Calu3 (cell line): ENCODE results near the gene SEMA3E. TPM values are rescaled to one million over a fixed set of nuclear protein-coding genes. Genes with fewer than 3 reads are reported as not detected.

Experiments
- BruUV-seq: library from RNA; stranded (reverse); fragments of 400-500 nt; replicated peaks from 2 replicates; lab custom pipeline; 2021; lab: Mats Ljungman, UMichigan
- CTCF ChIA-PET: fragments of 300-600 bp; sonication (Branson Sonifier 250); formaldehyde crosslinking; loops from one replicate; lab custom pipeline; 2022; ENCODE audit warnings: antibody characterized with exemption; lab: Charles Lee
- DNase-seq: peaks from one replicate; pipeline ENCODE4 v3.0.0; 2022
- H3K27ac Mint-ChIP-seq: one replicate; pipeline ENCODE4 v1.8.0; 2022; ENCODE audit warnings: mixed read lengths; ENCODE audit not compliant: unreplicated experiment
- H3K27me3 Mint-ChIP-seq: one replicate; pipeline ENCODE4 v1.8.0; 2022; ENCODE audit warnings: mixed read lengths; ENCODE audit not compliant: unreplicated experiment
- H3K36me3 Mint-ChIP-seq: one replicate; pipeline ENCODE4 v1.8.0; 2022; ENCODE audit warnings: mild to moderate bottlenecking, moderate library complexity, mixed read lengths; ENCODE audit not compliant: insufficient read depth, unreplicated experiment
- H3K4me1 Mint-ChIP-seq: one replicate; pipeline ENCODE4 v1.8.0; 2022; ENCODE audit warnings: mild to moderate bottlenecking, low read depth, mixed read lengths; ENCODE audit not compliant: unreplicated experiment
- H3K4me3 Mint-ChIP-seq: one replicate; pipeline ENCODE4 v1.8.0; 2022; ENCODE audit warnings: mild to moderate bottlenecking, low read depth, moderate library complexity, mixed read lengths; ENCODE audit not compliant: unreplicated experiment
- H3K9me3 Mint-ChIP-seq: one replicate; pipeline ENCODE4 v1.8.0; 2022; ENCODE audit warnings: low read depth, mixed read lengths; ENCODE audit not compliant: unreplicated experiment
- CTCF ChIP-seq: fragments of 200-600 bp; IDR thresholded peaks from one replicate; pipeline ENCODE4 v1.8.0; 2022; ENCODE audit warnings: antibody characterized with exemption; ENCODE audit not compliant: unreplicated experiment
- intact Hi-C: fragments of 100-400 bp; cut with micrococcal nuclease; formaldehyde crosslinking; loops from one replicate; pipeline ENCODE4 v1.10.0; 2022; ENCODE audit not compliant: unreplicated experiment
- total RNA-seq: library from RNA; stranded (reverse); gene quantifications from 2 replicates; pipeline ENCODE4 v1.2.3, GENCODE V29; 2022

SEMA3E gene
- total RNA-seq, 1 experiment from 2014 or later = 24.4 TPM

- Mint-ChIP-seq H3K9me3 (no peaks in the 10 kb centered on the region), H3K4me3 (no peak overlapping the region), H3K4me1 (no peaks in the 10 kb centered on the region), H3K27ac (no peak overlapping the region), H3K36me3 (no peaks in the 10 kb centered on the region), H3K27me3 (no peaks in the 10 kb centered on the region)
- TF ChIP-seq CTCF = no peak
- CTCF ChIA-PET = no interaction called here
- intact Hi-C loops = no loop called here
- BruUV-seq = no TSS peak
- no peak for DNase-seq
Measured at GRCh38 chr7:83419013-83419412, 229.9 kb downstream of the SEMA3E start.

- TF ChIP-seq CTCF = no peak
- Mint-ChIP-seq H3K4me1 (peaks cover 5% of the 10 kb centered on the region), H3K9me3 (no peaks in the 10 kb centered on the region), H3K27ac (no peak overlapping the region), H3K4me3 (no peak overlapping the region), H3K27me3 (no peaks in the 10 kb centered on the region), H3K36me3 (no peaks in the 10 kb centered on the region)
- CTCF ChIA-PET = no interaction called here
- no TSS peak for BruUV-seq
- no peak for DNase-seq
- intact Hi-C loops = no loop called here
Measured at GRCh38 chr7:83415840-83416239, 233.1 kb downstream of the SEMA3E start.

GRCh38 chr7:83414947-83415346 lies 234.0 kb downstream of the SEMA3E start:
- BruUV-seq = no TSS peak
- CTCF ChIA-PET = no interaction called here
- Mint-ChIP-seq H3K9me3 (no peaks in the 10 kb centered on the region), H3K27ac (no peak overlapping the region), H3K4me3 (no peak overlapping the region), H3K36me3 (no peaks in the 10 kb centered on the region), H3K27me3 (no peaks in the 10 kb centered on the region), H3K4me1 (peaks cover 5% of the 10 kb centered on the region)
- TF ChIP-seq CTCF = no peak
- DNase-seq = no peak
- intact Hi-C loops = no loop called here

- DNase-seq = no peak
- CTCF ChIA-PET = no interaction called here
- no peak for TF ChIP-seq CTCF
Measured at GRCh38 chr7:83413831-83414230, 235.1 kb downstream of the SEMA3E start.

GRCh38 chr7:83413424-83413823 lies 235.5 kb downstream of the SEMA3E start:
- CTCF ChIA-PET = no interaction called here
- H3K4me3 Mint-ChIP-seq = no peak overlapping the region
- no TSS peak for BruUV-seq
- DNase-seq = no peak
- H3K4me1 Mint-ChIP-seq = peaks cover 5% of the 10 kb centered on the region
- H3K27ac Mint-ChIP-seq = no peak overlapping the region
- intact Hi-C loops = no loop called here
- H3K36me3 Mint-ChIP-seq = no peaks in the 10 kb centered on the region
- H3K27me3 Mint-ChIP-seq = no peaks in the 10 kb centered on the region
- no peaks in the 10 kb centered on the region for H3K9me3 Mint-ChIP-seq
- no peak for TF ChIP-seq CTCF

More at GRCh38 chr7:83413831-83414230, 235.1 kb downstream of the SEMA3E start:
- H3K9me3 Mint-ChIP-seq = no peaks in the 10 kb centered on the region
- H3K36me3 Mint-ChIP-seq = no peaks in the 10 kb centered on the region
- no TSS peak for BruUV-seq
- no peak overlapping the region for H3K4me3 Mint-ChIP-seq
- no peaks in the 10 kb centered on the region for H3K27me3 Mint-ChIP-seq
- H3K4me1 Mint-ChIP-seq = peaks cover 5% of the 10 kb centered on the region
- intact Hi-C loops = no loop called here
- no peak overlapping the region for H3K27ac Mint-ChIP-seq
